CD4-positive, alpha-beta T cell (primary cell): Measurements from ENCODE around the gene CDS2. TPM values are rescaled to one million over a fixed set of nuclear protein-coding genes. Genes with fewer than 3 reads are reported as not detected.
"Not testable (repeated sequence)": the region's sequence is repeated elsewhere in the genome, so short reads cannot be mapped to it uniquely, and the experiment has no call there.

Experiments
- ATAC-seq: fragments of 200-7000 bp; cut with Tn5 transposase; one replicate; pipeline ENCODE4 v1.10.0; 2022; ENCODE audit warnings: mild to moderate bottlenecking; ENCODE audit not compliant: poor library complexity
- CTCF ChIA-PET: fragments of 350-600 bp; sonication (Branson Sonifier 250); formaldehyde crosslinking; loops from one replicate; lab custom pipeline; 2021; ENCODE audit warnings: antibody characterized with exemption, inconsistent platforms; lab: Charles Lee
- POLR2A ChIA-PET: fragments of 350-600 bp; sonication (Branson Sonifier 250); formaldehyde crosslinking; loops from one replicate; lab custom pipeline; 2021; ENCODE audit warnings: antibody characterized with exemption, inconsistent platforms; lab: Charles Lee
- DNase-seq, 14 experiments: peaks; one replicate each; pipeline ENCODE4 v3.0.0-alpha.2; 2013 to 2020; ENCODE audit warnings: mixed read lengths in 2 of 14
- H3K27ac ChIP-seq, 2 donors: one replicate each; pipeline versions ENCODE4 v1.5.1 to v1.7.0; 2013; ENCODE audit warnings: low read length in 2 of 2, low read depth in 1 of 2, mild to moderate bottlenecking in 1 of 2
- H3K27me3 ChIP-seq, 2 experiments: 1 replicate in 1 of 2; 2 replicates in 1 of 2; pipeline versions ENCODE4 v1.6.1 to v1.7.0; 2013; ENCODE audit warnings: low read length in 2 of 2, control low read depth in 1 of 2, mild to moderate bottlenecking in 1 of 2, moderate library complexity in 1 of 2; ENCODE audit not compliant: insufficient read depth in 2 of 2, control insufficient read depth in 1 of 2
- H3K36me3 ChIP-seq: one replicate; pipeline ENCODE4 v1.6.1; 2013; ENCODE audit warnings: low read length, control low read depth; ENCODE audit not compliant: insufficient read depth
- H3K4me1 ChIP-seq: one replicate; pipeline ENCODE4 v1.6.1; 2013; ENCODE audit warnings: low read length, control low read depth; ENCODE audit not compliant: insufficient read depth
- H3K4me3 ChIP-seq: one replicate; pipeline ENCODE4 v1.5.1; 2013; ENCODE audit warnings: mild to moderate bottlenecking, low read length, moderate library complexity
- H3K9me3 ChIP-seq, 2 experiments: 1 replicate in 1 of 2; 2 replicates in 1 of 2; pipeline versions ENCODE4 v1.6.1 to v1.7.0; 2013; ENCODE audit warnings: low read length in 2 of 2, mild to moderate bottlenecking in 2 of 2, control low read depth in 1 of 2, moderate library complexity in 1 of 2; ENCODE audit not compliant: control insufficient read depth in 1 of 2, insufficient read depth in 1 of 2
- H3K27ac Mint-ChIP-seq: one replicate; pipeline ENCODE4 v1.8.0; 2020; ENCODE audit warnings: mixed read lengths
- H3K27me3 Mint-ChIP-seq: one replicate; pipeline ENCODE4 v1.8.0; 2021; ENCODE audit warnings: mixed read lengths
- H3K36me3 Mint-ChIP-seq: one replicate; pipeline ENCODE4 v1.8.0; 2021; ENCODE audit warnings: low read depth, mixed read lengths
- H3K4me1 Mint-ChIP-seq: one replicate; pipeline ENCODE4 v1.8.0; 2021; ENCODE audit warnings: low read depth, mixed read lengths
- H3K4me3 Mint-ChIP-seq: one replicate; pipeline ENCODE4 v1.8.0; 2020; ENCODE audit warnings: mild to moderate bottlenecking, mixed read lengths
- H3K9me3 Mint-ChIP-seq: one replicate; pipeline ENCODE4 v1.8.0; 2020; ENCODE audit warnings: mixed read lengths
- CTCF ChIP-seq: fragments of 200-600 bp; IDR thresholded peaks from one replicate; pipeline ENCODE4 v1.8.0; 2022; ENCODE audit warnings: antibody characterized with exemption, mild to moderate bottlenecking
- intact Hi-C, 2 experiments: fragments of 100-400 bp; cut with DNase I in 1 of 2; cut with micrococcal nuclease in 1 of 2; formaldehyde crosslinking; loops; one replicate each; pipeline versions ENCODE4 v1.15.1 to v1.9.0; 2023 to 2025; cut with DNase I, micrococcal nuclease
- total RNA-seq, 174 experiments: library from RNA in 2 of 174; stranded (reverse) in 2 of 174; gene quantifications; one replicate each; pipeline ENCODE4 v1.2.3 and lab custom pipeline; 2021 to 2026

Gene CDS2
- total RNA-seq, 2 experiments from 2014 or later: 62.4 to 65.0 TPM

- Histone ChIP-seq H3K27ac (no peak overlapping the region), H3K27me3 (no peaks in the 10 kb centered on the region), H3K36me3 (peaks cover 35% of the 10 kb centered on the region), H3K4me3 (no peak overlapping the region), H3K9me3 (no peaks in the 10 kb centered on the region), H3K4me1 (no peaks in the 10 kb centered on the region)
- ChIA-PET CTCF (interaction anchor here (1.4 kb wide), 1 partner anchor 38 kb away, joined by 6 read pairs; no protein-coding TSS in a partner anchor), POLR2A (no interaction called here)
- Mint-ChIP-seq H3K9me3 (no peaks in the 10 kb centered on the region), H3K4me3 (no peak overlapping the region), H3K36me3 (peaks cover 58% of the 10 kb centered on the region), H3K4me1 (peaks cover 9% of the 10 kb centered on the region), H3K27ac (peak overlapping the region; percentile 52), H3K27me3 (no peaks in the 10 kb centered on the region)
- no peak for DNase-seq
- intact Hi-C loops: loop anchor here in 1 of 2 experiments (5.0 kb wide), 1 partner anchor 138 kb away; no protein-coding TSS in a partner anchor
- no peak for TF ChIP-seq CTCF
- ATAC-seq: no peak
Observed at GRCh38 chr20:5095454-5095853, 31.4 kb upstream of the CDS2 start.

- no peak overlapping the region for H3K4me3 ChIP-seq
- ChIA-PET POLR2A (no interaction called here), CTCF (no interaction called here)
- Mint-ChIP-seq H3K27me3 (no peaks in the 10 kb centered on the region), H3K27ac (no peak overlapping the region), H3K36me3 (peaks cover 62% of the 10 kb centered on the region), H3K9me3 (no peaks in the 10 kb centered on the region), H3K4me3 (no peak overlapping the region), H3K4me1 (peaks cover 12% of the 10 kb centered on the region)
- no peaks in the 10 kb centered on the region for H3K9me3 ChIP-seq
- ATAC-seq (no peak), DNase-seq (no peak)
- TF ChIP-seq CTCF: no peak
- no peak overlapping the region for H3K27ac ChIP-seq
- no peaks in the 10 kb centered on the region for H3K27me3 ChIP-seq
- intact Hi-C loops: loop anchor here in 1 of 2 experiments (5.0 kb wide), 1 partner anchor 139 kb away; no protein-coding TSS in a partner anchor
- H3K36me3 ChIP-seq: peaks cover 39% of the 10 kb centered on the region
- H3K4me1 ChIP-seq: no peaks in the 10 kb centered on the region
Observed at GRCh38 chr20:5095931-5096330, 30.9 kb upstream of the CDS2 start.

- Histone ChIP-seq H3K27ac (no peak overlapping the region), H3K27me3 (no peaks in the 10 kb centered on the region), H3K4me3 (no peak overlapping the region), H3K4me1 (no peaks in the 10 kb centered on the region), H3K9me3 (no peaks in the 10 kb centered on the region), H3K36me3 (peaks cover 44% of the 10 kb centered on the region)
- no peak for DNase-seq
- intact Hi-C loops: loop anchor here in 1 of 2 experiments (5.0 kb wide), 1 partner anchor 139 kb away; no protein-coding TSS in a partner anchor
- no peak overlapping the region for H3K27ac Mint-ChIP-seq
- no peak for ATAC-seq
- no peaks in the 10 kb centered on the region for H3K27me3 Mint-ChIP-seq
- H3K36me3 Mint-ChIP-seq: peaks cover 67% of the 10 kb centered on the region
- no peak for TF ChIP-seq CTCF
- peaks cover 17% of the 10 kb centered on the region for H3K4me1 Mint-ChIP-seq
- ChIA-PET POLR2A (no interaction called here), CTCF (no interaction called here)
- no peak overlapping the region for H3K4me3 Mint-ChIP-seq
- H3K9me3 Mint-ChIP-seq: no peaks in the 10 kb centered on the region
Observed at GRCh38 chr20:5096463-5096862, 30.3 kb upstream of the CDS2 start.

- not testable (repeated sequence) for H3K27ac Mint-ChIP-seq, H3K4me1 ChIP-seq, H3K27ac ChIP-seq, H3K4me3 ChIP-seq, H3K27me3 ChIP-seq, H3K9me3 ChIP-seq, ATAC-seq, H3K27me3 Mint-ChIP-seq, H3K4me3 Mint-ChIP-seq, H3K9me3 Mint-ChIP-seq, DNase-seq
- ChIA-PET CTCF (interaction anchor here (0.6 to 1.4 kb wide), 2 partner anchors 12 to 106 kb away, joined by 3 read pairs; no protein-coding TSS in a partner anchor), POLR2A (interaction anchor here (0.6 to 2.8 kb wide), 2 partner anchors 43 to 269 kb away, joined by 3 to 14 read pairs; no protein-coding TSS in a partner anchor)
- Mint-ChIP-seq H3K36me3 (peaks cover 80% of the 10 kb centered on the region), H3K4me1 (peaks cover 17% of the 10 kb centered on the region)
- intact Hi-C loops: loop anchor here in 1 of 2 experiments (5.0 kb wide), 1 partner anchor 142 kb away; no protein-coding TSS in a partner anchor
- peaks cover 59% of the 10 kb centered on the region for H3K36me3 ChIP-seq
Observed at GRCh38 chr20:5099009-5099408, 27.8 kb upstream of the CDS2 start.

GRCh38 chr20:5099909-5100308 is 26.9 kb upstream of the CDS2 start:
- not testable (repeated sequence) for H3K27me3 Mint-ChIP-seq, DNase-seq, H3K4me3 ChIP-seq, H3K9me3 ChIP-seq, H3K27ac ChIP-seq, H3K27me3 ChIP-seq, H3K4me3 Mint-ChIP-seq, ATAC-seq, H3K27ac Mint-ChIP-seq, H3K4me1 ChIP-seq, H3K9me3 Mint-ChIP-seq
- H3K4me1 Mint-ChIP-seq: peaks cover 17% of the 10 kb centered on the region
- H3K36me3 Mint-ChIP-seq: peaks cover 86% of the 10 kb centered on the region
- intact Hi-C loops: loop anchor here (1.0 to 5.0 kb wide), 4 partner anchors 43 to 493 kb away; no protein-coding TSS in a partner anchor
- POLR2A ChIA-PET: interaction anchor here (0.8 to 2.8 kb wide), 2 partner anchors 21 to 44 kb away, joined by 4 to 14 read pairs; no protein-coding TSS in a partner anchor
- CTCF ChIA-PET: interaction anchor here (0.6 to 3.4 kb wide), 9 partner anchors 11 to 319 kb away, joined by 3 to 31 read pairs (median 5); partner anchors contain the start of gene PCNA
- peaks cover 68% of the 10 kb centered on the region for H3K36me3 ChIP-seq
